Pancreas (tissue), 10 donors: Measurements from ENCODE around the gene CLEC18B. TPM values are rescaled to one million over a fixed set of nuclear protein-coding genes. Genes with fewer than 3 reads are reported as not detected.

ENCODE experiments used
- ATAC-seq, 4 donors: fragments of 200-7000 bp; cut with Tn5 transposase; one replicate each; pipeline versions ENCODE4 v1.8.0 to v1.9.1; 2020; ENCODE audit warnings: mild to moderate bottlenecking in 4 of 4, moderate library complexity in 4 of 4
- DNase-seq, 6 donors: peaks; one replicate each; pipeline ENCODE4 v3.0.0-alpha.2; 2020
- FAIRE-seq: peaks from 2 replicates; lab custom pipeline; 2012; peaks lifted over from hg19 to GRCh38; lab: Jason Lieb, UNC
- H3K27ac ChIP-seq, 4 donors: fragments of 200-600 bp; sonication (generic); 1 replicate in 3 of 4; 2 replicates in 1 of 4; pipeline versions ENCODE4 v1.5.0 to v1.8.0; 2020
- H3K27me3 ChIP-seq, 4 donors: fragments of 200-600 bp; one replicate each; pipeline ENCODE4 v1.8.0; 2021
- H3K36me3 ChIP-seq, 3 donors: fragments of 200-600 bp; sonication (generic) in 1 of 3; one replicate each; pipeline versions ENCODE4 v1.5.0 to v1.8.0; 2020 to 2021
- H3K4me1 ChIP-seq, 3 donors: fragments of 200-600 bp; one replicate each; pipeline ENCODE4 v1.8.0; 2021
- H3K4me3 ChIP-seq, 4 donors: fragments of 200-600 bp; sonication (generic) in 2 of 4; one replicate each; pipeline versions ENCODE4 v1.5.0 to v1.8.0; 2020 to 2021
- H3K9me3 ChIP-seq, 4 donors: fragments of 200-600 bp; one replicate each; pipeline ENCODE4 v1.8.0; 2021
- CTCF ChIP-seq, 4 donors: fragments of 200-600 bp; sonication (generic) in 3 of 4; IDR thresholded peaks; one replicate each; pipeline versions ENCODE4 v1.5.0 to v1.8.0; 2021; ENCODE audit warnings: antibody characterized with exemption in 4 of 4
- WGBS, 2 donors: extraction: QIAGEN DNeasy Blood & Tissue Kit; methylation state at CpG; one replicate each; pipeline ENCODE4 v1.1.7; 2013; 5-methylcytosine and 5-hydroxymethylcytosine counted together
- intact Hi-C, 3 donors: fragments of 100-400 bp; cut with DNase I; formaldehyde crosslinking; loops; one replicate each; pipeline versions ENCODE4 v1.11.1 to v1.14.2; 2022
- polyA plus RNA-seq, 2 donors: library from polyadenylated mRNA; stranded (reverse); fragments of 200-250 nt; gene quantifications; one replicate each; pipeline ENCODE4 v1.2.3, GENCODE V29; 2013
- total RNA-seq, 6 donors: library from RNA; stranded (reverse); fragmentation: NEBNext Ultra II Directional in 4 of 6; extraction: Animal tissue kit (Norgen Biotek cat#: 25700) in 4 of 6; gene quantifications; one replicate each; pipeline versions ENCODE4 v1.2.1 to v1.2.4, GENCODE V29; 2021 to 2023
- donor health status: healthy with polysubstance abuse.
- donor health status: DM: no; HTN: no; CAD: no; lungs with moderate emphysema.
- donor health status: DM: no; HTN: no; CAD: no.
- donor health status: control.
- donor health status: control.
- donor health status: Bipolar disorder and iron deficiency.
- donor health status: DM: yes; HTN: yes; CAD: no.
- donor health status: DM: no; HTN: no; CAD: no.
- donor health status: DM: no; HTN: no; CAD: no.
- donor health status: DM: yes; HTN: yes; CAD: no.

The CLEC18B gene
- total and polyA plus RNA-seq, 8 donors: 0.21 to 3.1 (median 0.97) TPM

GRCh38 chr16:74465851-74466685 lies 44.8 kb upstream of the CLEC18B start:
- intact Hi-C loops: no loop called here
- Histone ChIP-seq H3K27me3 (no peaks in the 10 kb centered on the region), H3K4me1 (peaks cover 0 to 10% (median 0%) of the 10 kb centered on the region in 3 donors), H3K9me3 (no peaks in the 10 kb centered on the region), H3K4me3 (no peak overlapping the region), H3K36me3 (peaks cover 0 to 53% (median 34%) of the 10 kb centered on the region in 3 donors), H3K27ac (no peak overlapping the region)
- FAIRE-seq: no peak
- no peak for TF ChIP-seq CTCF (IDR thresholded peaks at IDR 0.05)
- ATAC-seq: no peak
- peak in 1 of 6 donors; percentile 48 for DNase-seq
- 68 to 79% methylated on average over 6 of the region's 6 CpGs for WGBS, 2 donors

DNA sequence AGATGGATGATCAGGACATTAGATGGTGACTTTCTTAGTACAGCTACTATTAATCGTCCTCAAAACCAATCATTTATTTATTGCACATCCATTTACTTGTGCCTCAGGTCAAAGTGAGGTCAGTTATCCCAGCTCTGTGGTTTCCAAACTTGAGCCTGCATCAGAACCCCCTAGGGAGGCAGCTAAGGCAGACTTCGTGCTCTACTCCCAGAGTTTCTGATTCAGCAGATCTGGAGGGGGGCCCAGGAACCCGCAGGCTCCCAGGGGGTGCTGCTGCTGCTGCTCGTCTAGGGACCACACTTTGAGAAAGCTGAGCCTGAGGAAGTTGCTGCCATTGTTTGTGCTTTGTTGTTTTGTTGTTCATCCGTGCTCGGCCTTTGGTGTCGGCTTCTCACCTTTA lies 44.0 kb upstream of the CLEC18B start:
- DNase-seq (no peak), ATAC-seq (no peak), FAIRE-seq (no peak)
- H3K27me3 ChIP-seq: no peaks in the 10 kb centered on the region
- peaks cover 3 to 10% (median 6%) of the 10 kb centered on the region in 3 donors for H3K4me1 ChIP-seq
- no peak for TF ChIP-seq CTCF (IDR thresholded peaks at IDR 0.05)
- no peak overlapping the region for H3K27ac ChIP-seq
- WGBS, 2 donors: 87 to 90% methylated on average over 7 of the region's 7 CpGs
- no peak overlapping the region for H3K4me3 ChIP-seq
- intact Hi-C loops: no loop called here
- peaks cover 0 to 47% (median 34%) of the 10 kb centered on the region in 3 donors for H3K36me3 ChIP-seq
- no peaks in the 10 kb centered on the region for H3K9me3 ChIP-seq

GRCh38 chr16:74463888-74464287 lies 42.6 kb upstream of the CLEC18B start:
- no peaks in the 10 kb centered on the region for H3K9me3 ChIP-seq
- FAIRE-seq: no peak
- 97 to 98% methylated on average over 2 of the region's 2 CpGs for WGBS, 2 donors

DNA sequence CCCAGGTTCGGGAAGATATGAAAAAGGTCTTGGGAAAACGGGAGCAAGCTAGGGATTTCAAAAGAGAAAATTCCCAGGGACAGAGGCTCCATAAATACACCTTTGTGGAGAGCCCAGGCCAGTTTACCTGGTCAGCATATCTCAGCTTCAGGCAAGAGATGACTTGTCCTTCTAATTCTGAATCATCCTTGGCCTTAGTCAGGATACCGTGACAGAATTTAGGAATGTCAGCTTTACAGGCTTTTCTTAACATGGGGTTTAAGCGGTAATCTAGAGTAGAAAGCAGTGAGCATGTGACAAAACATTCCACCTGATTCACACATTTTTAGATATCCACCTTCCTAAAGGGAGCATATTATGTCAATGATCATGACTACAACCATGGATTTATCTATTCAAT lies 41.1 kb upstream of the CLEC18B start:
- FAIRE-seq (no peak), ATAC-seq (peak in 1 of 4 donors; percentile 8), DNase-seq (no peak)
- Histone ChIP-seq H3K27me3 (no peaks in the 10 kb centered on the region), H3K4me3 (no peak overlapping the region), H3K4me1 (peaks cover 3 to 10% (median 6%) of the 10 kb centered on the region in 3 donors), H3K27ac (no peak overlapping the region), H3K9me3 (no peaks in the 10 kb centered on the region), H3K36me3 (peaks cover 0 to 41% (median 25%) of the 10 kb centered on the region in 3 donors)
- no peak for TF ChIP-seq CTCF (IDR thresholded peaks at IDR 0.05)
- intact Hi-C loops: no loop called here
- WGBS, 2 donors: 69 to 75% methylated on average over 4 of the region's 4 CpGs

More at GRCh38 chr16:74463888-74464287, 42.6 kb upstream of the CLEC18B start:
- no peak overlapping the region for H3K27ac ChIP-seq
- TF ChIP-seq CTCF (IDR thresholded peaks at IDR 0.05): no peak
- ATAC-seq: no peak
- H3K36me3 ChIP-seq: peaks cover 0 to 44% (median 25%) of the 10 kb centered on the region in 3 donors
- H3K4me3 ChIP-seq: no peak overlapping the region
- H3K27me3 ChIP-seq: no peaks in the 10 kb centered on the region
- H3K4me1 ChIP-seq: peaks cover 3 to 10% (median 6%) of the 10 kb centered on the region in 3 donors
- DNase-seq: no peak
- intact Hi-C loops: no loop called here

GRCh38 chr16:74461826-74462225 lies 40.5 kb upstream of the CLEC18B start:
- ATAC-seq: peak in 3 of 4 donors; percentile 4 to 56 (median 36)
- DNase-seq: no peak
- Histone ChIP-seq H3K9me3 (no peaks in the 10 kb centered on the region), H3K4me3 (no peak overlapping the region), H3K4me1 (peaks cover 3 to 10% (median 6%) of the 10 kb centered on the region in 3 donors), H3K27ac (no peak overlapping the region), H3K36me3 (peaks cover 0 to 42% (median 25%) of the 10 kb centered on the region in 3 donors), H3K27me3 (no peaks in the 10 kb centered on the region)
- no peak for TF ChIP-seq CTCF (IDR thresholded peaks at IDR 0.05)
- no peak for FAIRE-seq
- 52 to 54% methylated on average over 9 of the region's 9 CpGs for WGBS, 2 donors
- intact Hi-C loops: no loop called here
